ENCODE results near the gene KLHL15.

DNA sequence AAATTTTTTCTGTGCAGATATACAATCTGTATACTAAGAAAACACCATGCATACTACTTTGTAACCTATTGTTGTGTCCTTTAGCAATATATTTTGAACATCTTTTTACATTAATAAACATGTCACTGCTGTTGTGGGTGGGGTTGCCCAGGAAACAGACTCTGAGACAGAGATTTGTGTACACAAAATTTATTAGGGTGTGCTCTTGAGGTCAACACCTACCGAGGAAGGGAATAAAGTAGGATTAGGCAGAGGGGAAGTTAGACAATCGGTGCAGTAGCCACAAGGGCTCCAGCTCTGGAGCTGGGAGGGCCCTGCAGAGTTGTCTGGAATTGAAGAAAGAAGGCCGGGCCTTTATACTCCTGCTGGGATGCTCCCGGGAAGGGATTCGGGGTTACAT lies 62.8 kb downstream of the KLHL15 start:
- TF ChIP-seq, protein P1, sequence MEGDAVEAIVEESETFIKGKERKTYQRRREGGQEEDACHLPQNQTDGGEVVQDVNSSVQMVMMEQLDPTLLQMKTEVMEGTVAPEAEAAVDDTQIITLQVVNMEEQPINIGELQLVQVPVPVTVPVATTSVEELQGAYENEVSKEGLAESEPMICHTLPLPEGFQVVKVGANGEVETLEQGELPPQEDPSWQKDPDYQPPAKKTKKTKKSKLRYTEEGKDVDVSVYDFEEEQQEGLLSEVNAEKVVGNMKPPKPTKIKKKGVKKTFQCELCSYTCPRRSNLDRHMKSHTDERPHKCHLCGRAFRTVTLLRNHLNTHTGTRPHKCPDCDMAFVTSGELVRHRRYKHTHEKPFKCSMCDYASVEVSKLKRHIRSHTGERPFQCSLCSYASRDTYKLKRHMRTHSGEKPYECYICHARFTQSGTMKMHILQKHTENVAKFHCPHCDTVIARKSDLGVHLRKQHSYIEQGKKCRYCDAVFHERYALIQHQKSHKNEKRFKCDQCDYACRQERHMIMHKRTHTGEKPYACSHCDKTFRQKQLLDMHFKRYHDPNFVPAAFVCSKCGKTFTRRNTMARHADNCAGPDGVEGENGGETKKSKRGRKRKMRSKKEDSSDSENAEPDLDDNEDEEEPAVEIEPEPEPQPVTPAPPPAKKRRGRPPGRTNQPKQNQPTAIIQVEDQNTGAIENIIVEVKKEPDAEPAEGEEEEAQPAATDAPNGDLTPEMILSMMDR (conservative IDR thresholded peaks at IDR 0.05; ENCODE audit: low read depth in 2 of 2): no peak
- TF ChIP-seq CREB1 (CRISPR knock-in tag; IDR thresholded peaks at IDR 0.05; ENCODE audit: low read depth): no peak
- TF ChIP-seq EZH2 (IDR thresholded peaks at IDR 0.05; ENCODE audit: low read depth, unreplicated experiment): no peak
- TF ChIP-seq POLR2AphosphoS5 (IDR thresholded peaks at IDR 0.05; ENCODE audit: low read depth): no peak
- no peak for TF ChIP-seq JUNB (IDR thresholded peaks at IDR 0.05; ENCODE audit: unreplicated experiment)
- no peak for TF ChIP-seq REST (IDR thresholded peaks at IDR 0.05; ENCODE audit: unreplicated experiment)
- no peak for TF ChIP-seq EZH2phosphoT487 (IDR thresholded peaks at IDR 0.05; ENCODE audit: unreplicated experiment)

All from GM23338 (cell line).